ENCODE data around the gene UPF3B.
"Not testable (repeated sequence)": the region's sequence is repeated elsewhere in the genome, so short reads cannot be mapped to it uniquely, and the experiment has no call there.

Gene UPF3B

GRCh38 chrX:119821703-119822102 lies 31.1 kb downstream of the UPF3B start:
- not testable (repeated sequence) for DNase-seq

GRCh38 chrX:119817130-119817690 lies 35.6 kb downstream of the UPF3B start:
- DNase-seq: no peak

- DNase-seq: no peak
Measured at GRCh38 chrX:119816300-119816699, 36.5 kb downstream of the UPF3B start.

- peak; percentile 9 for DNase-seq
Measured at GRCh38 chrX:119809185-119809666, 43.5 kb downstream of the UPF3B start.

- not testable (repeated sequence) for DNase-seq
Measured at GRCh38 chrX:119808461-119808860, 44.3 kb downstream of the UPF3B start.

- no peak for DNase-seq
Measured at GRCh38 chrX:119802546-119802945, 50.2 kb downstream of the UPF3B start.

GRCh38 chrX:119801253-119802221 lies 51.2 kb downstream of the UPF3B start:
- DNase-seq: no peak

GRCh38 chrX:119791437-119792231 lies 61.1 kb downstream of the UPF3B start, which contains the start of gene RPL39:
RPL39 (minus strand) TSS chrX:119791630; CDS start chrX:119791576, 54 bp downstream.
- DNase-seq: peak; percentile 88

- DNase-seq: no peak
Measured at GRCh38 chrX:119790977-119791436, 61.8 kb downstream of the UPF3B start.

- DNase-seq: peak; percentile 40
Measured at GRCh38 chrX:119784747-119785446, 67.9 kb downstream of the UPF3B start.

Measured in EL (cell line).